Right cardiac atrium (tissue), 5 donors: ENCODE results near the gene OR5D13. TPM values are rescaled to one million over a fixed set of nuclear protein-coding genes. Genes with fewer than 3 reads are reported as not detected.

Experiments used
- polyA plus RNA-seq: library from polyadenylated mRNA; stranded (reverse); fragments of 200-250 nt; gene quantifications from one replicate; pipeline ENCODE4 v1.2.3, GENCODE V29; 2013
- total RNA-seq, 4 donors: library from RNA; stranded (reverse); fragmentation: NEBNext Ultra II Directional; extraction: Animal tissue kit (Norgen Biotek cat#: 25700); gene quantifications; one replicate each; pipeline ENCODE4 v1.2.1, GENCODE V29; 2021
- donor health status: healthy with polysubstance abuse.
- donor health status: DM: no; HTN: yes; CAD: no.
- donor health status: DM: no; HTN: no; CAD: no.
- donor health status: DM: no; HTN: yes; CAD: no; lungs with severe emphysema.
- donor health status: DM: yes; HTN: yes; CAD: no.

The OR5D13 gene
- total and polyA plus RNA-seq, 5 donors: not detected

Other genes with a start within 250 kb of the OR5D13 start
- gene OR4C15, start 219.0 kb upstream of the OR5D13 start, total RNA-seq: not detected
- not detected for gene OR4C15, start 219.0 kb upstream of the OR5D13 start, polyA plus RNA-seq
- not detected for gene OR4C16, start 201.3 kb upstream of the OR5D13 start, total RNA-seq
- not detected for gene OR4C16, start 201.3 kb upstream of the OR5D13 start, polyA plus RNA-seq
- not detected for gene OR4C11, start 165.8 kb upstream of the OR5D13 start, total RNA-seq
- not detected for gene OR4C11, start 165.8 kb upstream of the OR5D13 start, polyA plus RNA-seq
- gene OR4P4, start 138.3 kb upstream of the OR5D13 start, total RNA-seq: not detected
- gene OR4P4, start 138.3 kb upstream of the OR5D13 start, polyA plus RNA-seq: not detected
- not detected for gene OR4S2, start 125.1 kb upstream of the OR5D13 start, total RNA-seq
- not detected for gene OR4S2, start 125.1 kb upstream of the OR5D13 start, polyA plus RNA-seq
- not detected for gene OR4C6, start 111.2 kb upstream of the OR5D13 start, total RNA-seq
- gene OR4C6, start 111.2 kb upstream of the OR5D13 start, polyA plus RNA-seq: not detected
- gene OR5D14, start 22.1 kb downstream of the OR5D13 start, total RNA-seq: not detected
- not detected for gene OR5D14, start 22.1 kb downstream of the OR5D13 start, polyA plus RNA-seq
- not detected for gene OR5L1, start 37.9 kb downstream of the OR5D13 start, total RNA-seq
- gene OR5L1, start 37.9 kb downstream of the OR5D13 start, polyA plus RNA-seq: not detected
- gene OR5D18, start 46.2 kb downstream of the OR5D13 start, total RNA-seq: not detected
- not detected for gene OR5D18, start 46.2 kb downstream of the OR5D13 start, polyA plus RNA-seq
- not detected for gene OR5L2, start 53.8 kb downstream of the OR5D13 start, total RNA-seq
- gene OR5L2, start 53.8 kb downstream of the OR5D13 start, polyA plus RNA-seq: not detected
- gene OR5D16, start 65.3 kb downstream of the OR5D13 start, total RNA-seq: not detected
- gene OR5D16, start 65.3 kb downstream of the OR5D13 start, polyA plus RNA-seq: not detected
- not detected for gene TRIM51, start 109.9 kb downstream of the OR5D13 start, total RNA-seq
- gene TRIM51, start 109.9 kb downstream of the OR5D13 start, polyA plus RNA-seq: not detected
- not detected for gene OR5W2, start 141.1 kb downstream of the OR5D13 start, total RNA-seq
- not detected for gene OR5W2, start 141.1 kb downstream of the OR5D13 start, polyA plus RNA-seq
- gene OR5I1, start 163.0 kb downstream of the OR5D13 start, total RNA-seq: not detected
- not detected for gene OR5I1, start 163.0 kb downstream of the OR5D13 start, polyA plus RNA-seq
- not detected for gene OR10AG1, start 196.5 kb downstream of the OR5D13 start, total RNA-seq
- gene OR10AG1, start 196.5 kb downstream of the OR5D13 start, polyA plus RNA-seq: not detected
- not detected for gene OR5F1, start 221.2 kb downstream of the OR5D13 start, total RNA-seq
- not detected for gene OR5F1, start 221.2 kb downstream of the OR5D13 start, polyA plus RNA-seq